HPDE6-E6E7 (cell line): ENCODE measurements around the gene HDDC3.

ENCODE experiments used
- DNase-seq: peaks from one replicate; pipeline ENCODE4 v3.0.0; 2011; ENCODE audit warnings: missing footprints; ENCODE audit errors: extremely low spot score

HDDC3 gene, protein sequence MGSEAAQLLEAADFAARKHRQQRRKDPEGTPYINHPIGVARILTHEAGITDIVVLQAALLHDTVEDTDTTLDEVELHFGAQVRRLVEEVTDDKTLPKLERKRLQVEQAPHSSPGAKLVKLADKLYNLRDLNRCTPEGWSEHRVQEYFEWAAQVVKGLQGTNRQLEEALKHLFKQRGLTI

DNA sequence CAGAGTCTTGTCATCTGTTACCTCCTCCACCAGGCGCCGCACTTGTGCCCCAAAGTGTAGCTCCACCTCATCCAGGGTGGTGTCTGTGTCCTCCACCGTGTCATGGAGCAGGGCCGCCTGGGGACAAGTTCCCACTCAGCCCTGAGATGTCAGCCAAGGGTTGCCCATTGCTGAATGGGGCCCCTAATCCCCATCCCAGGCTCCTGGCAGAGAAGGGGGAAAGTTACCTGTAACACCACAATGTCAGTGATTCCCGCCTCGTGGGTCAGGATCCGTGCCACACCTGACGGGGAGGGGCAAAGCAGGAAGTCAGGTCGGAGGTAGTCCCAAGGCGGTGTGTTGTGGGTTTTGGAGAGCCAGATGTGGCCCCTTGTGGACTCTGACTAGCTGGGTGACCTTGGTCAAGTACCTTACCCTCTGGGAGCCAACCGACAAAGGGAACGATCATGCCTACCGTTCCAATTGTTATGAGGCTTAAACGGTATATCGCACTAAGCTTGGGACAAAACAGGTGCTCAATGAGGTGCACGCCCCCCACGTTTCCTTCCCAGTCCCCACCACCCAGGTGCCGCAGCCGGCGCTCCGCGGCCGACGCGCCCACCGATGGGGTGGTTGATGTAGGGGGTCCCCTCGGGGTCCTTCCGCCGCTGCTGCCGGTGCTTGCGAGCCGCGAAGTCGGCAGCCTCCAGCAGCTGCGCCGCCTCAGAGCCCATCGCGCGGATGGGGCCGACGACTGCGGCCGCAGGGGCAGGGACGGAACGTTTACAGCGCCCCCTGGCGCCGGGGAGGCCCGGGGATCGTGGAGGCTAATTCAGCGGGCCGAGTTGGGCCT, at the start of gene HDDC3:
Gene HDDC3, minus strand, starts transcription at position 722 of the 832 bp plus-strand sequence. Its CDS starts 9 bp downstream, at position 713.
- DNase-seq = peak; percentile 93

DNA sequence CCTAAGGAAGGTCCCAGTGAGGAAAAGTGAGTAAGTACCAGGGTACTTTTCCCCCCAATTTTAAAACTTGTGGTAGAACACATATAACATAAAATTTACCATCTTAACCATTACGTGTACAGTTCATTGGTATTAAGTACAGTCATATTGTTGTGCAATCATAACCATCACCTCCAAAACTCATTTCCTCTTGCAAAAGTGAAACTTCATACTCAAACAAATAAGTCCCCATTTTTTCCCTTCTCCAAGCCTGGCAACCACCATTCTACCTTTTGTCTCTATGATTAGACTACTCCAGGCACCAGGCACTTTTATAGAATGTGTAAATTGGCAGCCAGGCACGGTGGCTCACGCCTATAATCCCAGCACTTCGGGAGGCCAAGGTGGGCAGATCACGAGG, 49.8 kb upstream of the HDDC3 start:
- DNase-seq = no peak

DNA sequence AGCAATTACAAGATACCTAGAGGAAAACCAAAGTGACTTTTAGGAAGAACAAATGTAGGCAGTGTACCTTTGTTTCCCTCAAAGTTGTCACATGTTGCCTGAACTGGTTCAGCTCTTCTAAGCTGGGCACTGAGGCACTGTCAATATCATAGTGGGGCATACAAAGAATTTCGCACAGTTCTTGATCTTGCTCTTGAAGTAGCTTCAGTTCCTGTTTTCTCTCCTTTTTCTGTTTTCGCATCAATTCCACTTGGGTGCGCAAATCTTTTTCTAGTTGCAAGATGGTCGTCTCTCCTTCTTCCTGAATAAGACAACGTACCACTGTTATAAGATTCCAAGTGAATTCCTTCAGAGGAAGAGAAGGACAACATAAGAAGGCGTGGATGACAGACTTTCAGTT, 49.3 kb upstream of the HDDC3 start:
- no peak for DNase-seq

DNA sequence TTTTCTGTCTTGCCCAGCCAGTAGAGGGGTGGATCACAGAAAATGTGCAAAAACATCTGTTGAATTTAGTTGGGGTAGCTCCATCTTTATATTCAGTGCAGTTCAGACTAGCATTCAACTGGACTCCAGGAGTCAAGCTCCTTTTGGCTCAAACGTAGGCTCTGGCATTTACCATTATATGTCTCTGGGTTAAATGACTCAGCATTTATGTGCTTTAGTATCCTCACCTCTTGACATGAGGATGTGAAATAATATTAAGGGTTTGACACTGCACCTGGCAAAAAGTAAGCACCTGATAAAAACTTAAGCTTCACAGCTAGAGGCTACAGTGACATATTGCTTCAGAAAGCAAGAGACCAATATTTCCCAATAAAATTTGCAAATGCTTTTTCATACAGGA, 47.2 kb upstream of the HDDC3 start:
- DNase-seq = no peak

DNA sequence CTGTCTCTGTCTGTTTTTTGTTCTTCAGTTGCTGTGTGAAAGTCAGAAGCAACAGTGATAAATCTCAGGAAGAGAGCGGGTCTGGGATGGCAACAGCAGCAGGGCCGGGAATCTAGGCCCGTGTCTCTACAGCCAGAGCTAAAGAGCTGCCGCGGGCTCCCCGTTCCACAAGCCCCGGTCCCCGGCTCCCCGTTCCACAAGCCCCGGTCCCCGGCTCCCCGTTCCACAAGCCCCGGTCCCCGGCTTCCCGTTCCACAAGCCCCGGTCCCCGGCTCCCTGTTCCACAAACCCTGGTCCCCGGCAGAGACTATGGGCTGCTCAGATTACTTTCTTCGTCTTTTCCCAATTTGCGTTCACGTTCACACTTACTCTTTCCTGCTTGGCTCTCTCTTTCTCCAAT, 41.9 kb upstream of the HDDC3 start:
- DNase-seq = no peak

DNA sequence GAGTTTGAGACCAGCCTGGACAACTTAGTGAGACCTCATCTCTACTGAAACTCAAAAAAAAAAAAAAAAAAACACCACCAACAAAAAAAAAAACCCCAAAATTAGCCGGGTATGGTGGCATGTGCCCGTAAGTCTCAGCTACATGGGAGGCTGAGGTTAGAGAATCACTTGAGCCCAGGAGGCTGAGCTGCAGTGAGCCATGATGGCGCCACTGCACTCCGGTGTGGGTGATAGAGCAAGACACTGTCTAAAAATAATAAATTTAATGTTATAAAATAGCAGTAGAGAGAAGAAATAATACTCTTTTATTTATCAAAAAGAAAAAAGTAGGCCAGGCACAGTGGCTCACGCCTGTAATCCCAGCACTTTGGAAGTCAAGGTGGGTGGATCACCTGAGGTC, 39.8 kb upstream of the HDDC3 start:
- DNase-seq = no peak

DNA sequence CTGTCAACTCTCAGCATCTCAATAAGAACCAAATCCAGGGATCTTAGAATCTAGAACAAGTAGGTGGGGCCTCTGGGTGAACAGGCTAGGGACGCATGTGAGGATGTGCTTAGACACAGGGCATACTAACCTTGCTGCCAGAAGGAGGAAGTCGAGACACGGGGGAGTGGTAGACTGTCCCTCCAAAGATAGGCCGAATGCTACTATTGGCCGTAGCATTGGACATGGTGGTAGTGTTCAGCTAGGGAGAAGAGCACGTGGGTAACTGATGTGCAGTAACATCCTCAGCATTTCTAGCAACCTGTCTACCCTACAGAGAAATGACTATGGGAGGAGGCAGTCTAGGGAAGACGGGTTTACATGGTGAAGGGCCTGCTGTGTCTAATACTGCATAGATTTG, 37.9 kb upstream of the HDDC3 start:
- DNase-seq = no peak

DNA sequence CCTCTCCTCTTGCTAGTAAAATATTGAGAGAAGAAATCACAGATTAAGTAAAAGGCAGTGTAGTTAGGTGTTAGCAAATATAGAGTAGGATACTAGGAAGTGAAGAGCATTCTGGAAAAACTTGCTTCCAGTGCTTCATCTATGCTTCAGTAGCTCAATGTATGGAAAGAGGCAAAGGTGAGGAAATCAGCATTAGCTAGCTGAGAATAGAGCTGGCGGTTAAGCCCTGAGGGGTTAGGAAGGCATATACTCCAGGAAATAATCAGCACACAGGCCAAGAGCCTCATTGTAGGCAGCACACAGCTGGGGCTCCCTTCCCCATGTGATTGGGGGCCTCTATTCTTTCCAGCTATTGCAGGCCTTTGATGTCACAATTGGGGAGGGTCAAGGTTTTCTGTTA, 36.1 kb upstream of the HDDC3 start:
- DNase-seq = no peak

DNA sequence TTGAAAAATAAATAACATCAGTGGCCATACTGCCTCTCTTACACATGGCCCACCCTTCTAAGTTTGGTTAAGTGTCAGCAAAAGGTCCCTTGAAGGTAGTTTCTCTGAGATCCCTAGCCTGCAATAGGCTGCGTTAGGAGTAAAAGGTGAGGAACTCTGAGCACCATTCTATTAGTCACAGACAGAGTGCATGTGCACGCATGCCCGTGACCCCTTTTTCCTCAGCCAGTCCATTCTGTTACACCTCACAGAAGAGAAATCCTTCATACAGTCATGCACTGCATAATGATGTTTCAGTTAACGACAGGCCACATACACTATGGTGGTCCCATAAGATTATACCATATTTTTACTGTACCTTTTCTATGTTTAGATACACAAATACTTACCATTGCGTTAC, 34.9 kb upstream of the HDDC3 start:
- DNase-seq = peak; percentile 32

DNA sequence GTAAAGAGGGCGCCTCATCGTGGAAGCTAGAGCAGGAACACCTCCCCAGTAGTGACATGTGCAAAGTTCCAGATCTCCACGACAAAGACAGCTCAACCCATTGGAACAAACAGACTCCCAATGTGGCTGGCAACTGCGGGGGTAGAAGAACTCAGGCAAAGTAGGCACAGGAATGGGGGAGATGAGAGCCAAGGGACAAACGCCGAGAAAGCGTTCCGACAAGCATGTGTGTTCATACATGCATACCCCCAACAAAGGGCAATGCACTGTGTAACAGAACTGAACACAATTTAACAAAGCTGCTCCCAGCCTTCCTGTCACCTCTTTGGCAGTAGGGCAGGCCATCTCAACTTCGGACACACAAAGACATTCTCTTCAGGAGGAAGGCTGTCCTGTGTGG, 33.9 kb upstream of the HDDC3 start:
- DNase-seq = no peak

DNA sequence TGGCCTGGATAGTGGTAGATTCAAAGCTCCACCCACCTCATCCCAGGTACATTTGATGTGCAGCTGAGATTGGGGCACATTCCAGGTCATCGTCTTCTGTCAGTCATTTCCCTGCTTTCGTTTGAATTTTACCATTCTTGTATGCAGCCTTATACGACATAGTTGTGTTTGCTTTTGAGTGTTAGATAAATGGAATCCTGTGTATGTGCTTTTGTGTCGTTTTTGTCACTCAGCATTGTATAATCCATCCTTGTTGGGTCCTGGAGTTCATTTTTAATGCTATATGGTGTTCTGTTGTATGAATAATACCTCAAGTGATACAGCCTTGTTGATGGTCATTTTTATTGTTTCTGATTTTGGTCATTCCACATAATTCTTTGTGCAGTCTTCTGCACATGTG, 29.7 kb upstream of the HDDC3 start:
- no peak for DNase-seq

DNA sequence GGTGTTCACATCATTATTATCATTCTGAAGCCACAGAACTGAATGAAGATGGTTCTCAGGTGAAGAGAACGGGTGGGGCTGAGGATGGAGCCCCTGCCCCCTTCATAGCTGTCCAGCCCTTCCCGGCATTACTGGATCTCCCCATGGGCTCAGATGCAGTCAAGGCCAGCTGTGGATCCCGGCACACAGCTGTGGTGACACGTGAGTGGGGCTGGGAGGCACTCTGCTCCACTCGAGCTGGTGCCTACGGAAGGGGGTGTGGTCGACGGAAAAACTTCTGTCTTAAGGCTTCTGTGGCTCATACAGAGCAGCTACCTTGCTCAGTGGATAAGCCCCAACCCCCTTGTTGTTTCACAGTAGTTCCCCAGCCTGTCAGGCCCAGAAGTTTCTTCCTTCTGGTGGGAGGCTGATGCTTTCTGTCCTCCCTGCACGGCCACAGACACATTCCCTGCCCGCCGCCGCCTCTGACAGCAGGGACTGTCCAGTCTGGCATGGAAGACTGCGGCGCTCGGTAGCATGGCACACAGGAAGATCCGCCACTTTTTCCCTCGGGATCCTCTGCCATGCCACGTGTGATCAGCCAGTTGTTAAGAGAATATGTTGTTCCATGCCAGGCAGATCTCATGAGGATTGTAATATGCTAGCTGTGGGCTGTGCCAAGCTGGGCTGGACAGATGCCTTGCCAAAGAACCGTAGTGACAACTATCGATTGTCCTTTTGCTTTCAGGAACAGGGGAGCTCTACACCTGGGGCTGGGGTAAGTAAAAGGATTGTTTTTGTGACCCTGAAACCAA, 28.1 kb upstream of the HDDC3 start:
- no peak for DNase-seq

DNA sequence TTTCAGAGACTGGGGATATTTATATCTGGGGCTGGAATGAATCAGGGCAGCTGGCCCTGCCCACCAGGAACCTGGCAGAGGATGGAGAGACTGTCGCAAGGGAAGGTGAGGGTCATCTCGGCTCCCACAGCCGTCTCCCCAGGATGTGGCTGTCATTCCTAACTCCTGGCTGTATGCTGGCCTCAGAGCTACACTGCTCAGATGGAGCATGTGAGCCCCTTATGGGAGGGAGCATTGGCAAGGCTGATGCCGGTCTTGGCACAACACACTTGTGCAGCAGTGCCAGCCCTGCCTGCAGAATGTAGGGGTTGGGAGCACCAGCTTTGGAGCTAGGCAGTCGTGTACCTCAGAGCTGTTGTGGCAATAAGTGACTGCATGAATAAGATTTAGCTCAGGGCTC, 27.5 kb upstream of the HDDC3 start:
- no peak for DNase-seq

DNA sequence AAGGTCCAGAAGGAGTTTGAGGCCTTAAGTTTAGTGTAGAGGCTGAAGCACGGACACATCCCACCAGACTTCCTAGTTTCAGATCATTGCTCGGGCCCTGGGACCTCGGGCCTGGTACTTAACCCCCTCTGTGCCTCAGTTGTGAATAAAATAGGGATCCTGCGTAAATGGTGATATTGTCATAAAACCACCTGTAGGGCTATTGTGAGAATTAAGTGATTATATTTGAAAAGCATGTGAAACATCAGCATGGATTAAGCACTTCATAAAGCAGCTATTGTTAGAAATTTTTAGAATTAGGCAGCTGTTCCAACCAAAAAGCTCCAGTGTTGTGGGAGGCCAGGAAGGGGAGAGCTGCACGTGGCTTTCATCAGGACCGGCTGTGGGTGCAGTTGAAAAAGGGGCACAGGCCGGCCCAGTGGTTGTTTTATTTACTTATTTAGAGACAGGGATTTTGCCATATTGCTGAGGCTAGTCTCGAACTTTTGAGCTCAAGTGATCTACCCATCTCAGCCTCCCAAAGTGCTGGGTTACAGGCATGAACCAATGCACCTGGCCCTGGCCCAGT, 26.8 kb upstream of the HDDC3 start:
- DNase-seq = no peak

DNA sequence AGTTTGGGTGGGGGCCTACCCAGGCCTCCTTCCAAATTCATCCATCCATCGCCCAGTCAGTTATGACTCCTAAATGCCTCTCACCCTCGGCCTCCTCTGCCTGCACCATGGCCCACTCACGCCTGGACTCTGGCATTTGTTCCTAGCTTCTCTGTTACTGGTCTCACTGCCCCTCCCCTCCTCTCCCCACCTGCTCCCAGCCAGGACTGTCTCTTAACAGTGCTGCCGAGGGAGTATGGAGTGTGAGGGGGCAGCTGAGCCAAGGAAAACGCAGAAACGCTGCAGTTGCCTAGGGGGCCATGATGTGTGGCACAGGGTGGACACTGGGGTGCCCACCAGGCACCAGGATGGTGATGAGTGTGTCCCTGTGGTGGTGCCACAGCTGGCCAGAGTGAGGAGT, 25.4 kb upstream of the HDDC3 start:
- DNase-seq = no peak

DNA sequence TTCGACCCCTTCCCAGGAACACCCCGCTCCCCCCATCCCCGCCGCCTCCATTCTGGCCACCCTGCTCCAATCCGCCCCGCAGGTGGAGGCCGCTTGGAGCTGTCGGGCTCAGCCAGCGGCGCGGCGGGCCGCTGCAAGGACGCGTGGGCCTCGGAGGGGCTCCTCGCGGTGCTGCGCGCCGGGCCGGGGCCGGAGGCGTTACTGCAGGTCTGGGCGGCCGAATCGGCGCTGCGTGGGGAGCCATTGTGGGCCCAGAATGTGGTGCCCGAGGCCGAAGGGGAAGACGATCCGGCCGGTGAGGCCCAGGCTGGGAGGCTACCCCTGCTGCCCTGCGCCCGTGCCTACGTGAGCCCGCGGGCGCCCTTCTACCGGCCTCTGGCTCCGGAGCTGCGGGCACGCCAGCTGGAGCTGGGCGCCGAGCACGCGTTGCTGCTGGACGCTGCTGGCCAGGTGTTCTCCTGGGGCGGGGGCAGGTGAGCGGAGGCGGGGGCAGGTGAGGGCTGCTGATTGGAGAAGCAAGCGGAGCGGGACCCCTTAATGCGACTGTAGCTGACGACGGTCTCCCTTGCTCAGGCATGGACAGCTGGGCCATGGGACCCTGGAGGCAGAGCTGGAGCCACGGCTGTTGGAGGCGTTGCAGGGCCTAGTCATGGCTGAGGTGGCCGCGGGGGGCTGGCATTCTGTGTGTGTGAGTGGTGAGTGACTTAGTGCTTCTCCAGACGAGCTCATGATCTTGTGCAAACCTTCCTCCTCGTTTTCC, 24.9 kb upstream of the HDDC3 start:
- DNase-seq = no peak

DNA sequence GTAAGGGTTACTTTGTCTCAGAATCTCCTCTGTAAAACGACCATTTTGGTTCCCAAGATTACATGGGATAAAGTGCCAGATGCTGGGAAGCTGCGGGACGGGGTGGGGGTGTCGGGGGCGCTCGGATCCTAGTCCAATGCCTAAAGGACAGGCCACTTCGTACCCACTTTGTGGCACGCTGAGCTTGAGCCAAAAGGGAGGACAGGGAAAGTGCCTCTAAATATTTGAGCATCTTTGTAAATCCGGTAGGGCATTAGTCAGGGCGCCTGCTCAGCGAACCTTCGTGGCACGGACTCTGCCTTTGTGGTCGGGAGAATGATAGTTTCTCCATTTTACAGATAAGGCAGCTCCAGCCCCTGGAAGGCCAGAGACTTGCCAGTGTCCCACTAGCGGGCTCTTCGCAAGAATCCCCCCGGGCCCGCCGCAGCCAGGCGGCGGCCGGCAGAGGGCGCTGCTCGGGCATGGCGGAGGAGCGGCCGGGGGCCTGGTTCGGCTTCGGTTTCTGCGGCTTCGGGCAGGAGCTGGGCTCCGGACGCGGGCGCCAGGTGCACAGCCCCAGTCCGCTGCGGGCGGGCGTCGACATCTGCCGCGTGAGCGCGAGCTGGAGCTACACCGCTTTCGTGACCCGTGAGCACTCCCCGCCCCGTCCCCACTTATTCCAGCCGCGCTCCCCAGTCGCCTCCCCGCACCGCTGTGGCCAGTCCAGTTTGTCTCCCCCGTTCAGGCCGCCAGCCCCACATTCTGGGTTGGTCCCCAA, 24.1 kb upstream of the HDDC3 start:
- peak; percentile 82 for DNase-seq

DNA sequence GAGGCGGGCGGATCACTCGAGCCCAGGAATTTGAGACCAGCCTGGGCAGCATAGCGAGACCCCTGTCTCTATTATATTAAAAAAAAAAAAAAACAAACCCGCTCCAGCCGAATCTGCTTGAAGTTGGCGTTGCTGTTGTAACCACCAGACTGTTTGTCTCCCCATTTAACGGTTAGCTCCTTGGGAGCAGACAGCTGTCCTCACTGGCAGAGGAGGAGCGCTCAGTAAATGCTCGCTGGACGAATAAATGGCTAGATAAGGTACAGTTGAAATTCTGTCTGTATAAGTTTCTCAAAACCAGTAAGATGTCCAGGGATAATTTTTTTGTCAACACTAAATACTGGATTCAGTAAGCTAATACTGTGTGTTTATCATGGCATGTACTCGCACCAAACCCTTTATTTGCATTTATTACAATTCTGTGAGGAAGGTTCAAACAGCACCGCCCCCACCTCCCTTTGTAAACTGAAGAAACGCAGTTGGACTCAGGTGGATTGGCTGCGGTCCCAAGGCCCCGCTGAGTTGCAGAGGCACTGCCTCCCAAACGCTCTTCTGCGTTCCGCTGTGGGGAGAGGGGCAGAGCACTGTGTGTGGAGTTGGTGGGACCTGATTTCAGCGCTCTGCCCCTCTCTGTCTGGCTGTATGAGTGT, 23.4 kb upstream of the HDDC3 start:
- DNase-seq = no peak

DNA sequence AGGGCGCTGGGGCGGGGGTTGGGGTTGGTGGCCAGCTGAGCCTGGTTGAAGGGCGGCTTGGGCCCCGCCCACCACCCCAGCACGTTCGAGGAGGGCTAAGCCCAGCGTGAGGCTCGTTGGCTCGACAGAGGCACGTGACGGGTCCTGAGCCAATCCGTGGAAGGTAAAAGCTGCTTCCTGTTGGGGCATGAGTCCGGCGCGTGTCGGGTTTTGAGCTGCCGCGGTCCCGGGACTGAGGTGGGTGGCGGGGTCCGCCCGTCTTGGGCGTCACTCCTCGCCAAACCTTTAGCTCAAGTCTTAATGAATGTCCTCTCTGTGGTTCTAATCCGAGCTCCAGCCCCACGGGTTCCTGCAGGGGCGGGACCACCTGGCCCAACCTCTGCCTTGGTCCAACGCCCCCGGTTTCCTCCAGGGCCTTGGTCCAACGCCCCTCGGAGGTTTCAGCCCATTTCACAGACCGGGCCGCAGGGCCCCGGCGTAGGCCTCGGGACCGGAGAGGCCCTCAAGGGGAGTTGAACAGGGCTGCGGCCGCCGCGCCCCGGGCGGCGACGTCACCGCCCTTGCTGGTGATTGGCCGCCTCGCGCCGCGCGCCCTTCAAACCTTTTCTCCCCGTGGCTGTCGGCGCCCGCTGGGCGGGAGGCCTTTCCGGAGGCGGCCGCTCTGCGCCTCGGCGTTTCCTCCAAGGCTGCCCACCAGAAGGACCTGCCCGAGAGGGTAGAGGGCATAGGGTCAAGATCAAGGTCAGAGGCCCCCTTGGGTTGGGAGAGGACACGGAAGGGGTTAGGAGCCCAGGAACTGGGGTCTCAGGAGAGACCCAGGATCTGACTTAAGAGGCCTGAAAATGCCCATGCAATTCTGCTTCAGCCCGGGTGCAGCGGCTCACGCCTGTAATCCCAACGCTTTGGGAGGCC, 22.6 kb upstream of the HDDC3 start, which contains the start of gene RCCD1:
Gene RCCD1, plus strand, starts transcription at position 173 of the 912 bp plus-strand sequence. CDS start 1,851 bp downstream, outside the sequence.
- DNase-seq = peak; percentile 99
